ENCODE results near the gene KHNYN. TPM values are rescaled to one million over a fixed set of nuclear protein-coding genes. Genes with fewer than 3 reads are reported as not detected.

Gene KHNYN
- total and polyA plus RNA-seq, 2 donors: 37.5 to 51.4 TPM

GRCh38 chr14:24395609-24396582 is 33.9 kb upstream of the KHNYN start:
- 56% methylated on average over 8 of the region's 8 CpGs for WGBS
- no peaks in the 10 kb centered on the region for H3K4me1 ChIP-seq (ENCODE audit: insufficient read depth)
- no peak overlapping the region for H3K4me3 ChIP-seq (ENCODE audit: low read depth, low read length)
- no peak overlapping the region for H3K27ac ChIP-seq (ENCODE audit: low read depth)
- DNase-seq (ENCODE audit: extremely low spot score): peak; percentile 60
- no peaks in the 10 kb centered on the region for H3K36me3 ChIP-seq (ENCODE audit: insufficient read depth)

GRCh38 chr14:24397639-24398292 is 32.0 kb upstream of the KHNYN start:
- no peak for DNase-seq (ENCODE audit: extremely low spot score)
- 38% methylated on average over 6 of the region's 6 CpGs for WGBS
- Histone ChIP-seq H3K4me1 (ENCODE audit: insufficient read depth) (no peaks in the 10 kb centered on the region), H3K27ac (ENCODE audit: low read depth) (peak overlapping the region; percentile 61), H3K4me3 (ENCODE audit: low read depth, low read length) (no peak overlapping the region), H3K36me3 (ENCODE audit: insufficient read depth) (no peaks in the 10 kb centered on the region)

- H3K4me3 ChIP-seq (ENCODE audit: low read depth, low read length): peak overlapping the region; percentile 80
- peak overlapping the region; percentile 61 for H3K27ac ChIP-seq (ENCODE audit: low read depth)
- no peaks in the 10 kb centered on the region for H3K4me1 ChIP-seq (ENCODE audit: insufficient read depth)
- WGBS: 7% methylated on average over 7 of the region's 7 CpGs
- peak; percentile 43 for DNase-seq (ENCODE audit: extremely low spot score)
- no peaks in the 10 kb centered on the region for H3K36me3 ChIP-seq (ENCODE audit: insufficient read depth)
These were observed 31.5 kb upstream of the KHNYN start for GRCh38 chr14:24398293-24398652.

GRCh38 chr14:24398653-24399446 is 30.9 kb upstream of the KHNYN start, which contains the start of gene NYNRIN:
NYNRIN (plus strand) TSS chr14:24399003; CDS start chr14:24399247, 244 bp downstream.
- DNase-seq (ENCODE audit: extremely low spot score): peak; percentile 67
- no peaks in the 10 kb centered on the region for H3K4me1 ChIP-seq (ENCODE audit: insufficient read depth)

GRCh38 chr14:24399447-24399822 is 30.3 kb upstream of the KHNYN start:
- 8% methylated on average over 8 of the region's 8 CpGs for whole genome bisulfite sequencing
- Histone ChIP-seq H3K4me3 (ENCODE audit: low read depth, low read length) (peak overlapping the region; percentile 80), H3K4me1 (ENCODE audit: insufficient read depth) (no peaks in the 10 kb centered on the region), H3K36me3 (ENCODE audit: insufficient read depth) (no peaks in the 10 kb centered on the region), H3K27ac (ENCODE audit: low read depth) (peak overlapping the region; percentile 74)
- DNase-seq (ENCODE audit: extremely low spot score): no peak

More at GRCh38 chr14:24398653-24399446, 30.9 kb upstream of the KHNYN start, which contains the start of gene NYNRIN:
- peak within 1 kb of the TSS; percentile 80 for H3K4me3 ChIP-seq (ENCODE audit: low read depth, low read length)
- no peaks in the 10 kb centered on the region for H3K36me3 ChIP-seq (ENCODE audit: insufficient read depth)
- under 1% methylated on average over 56 of the region's 57 CpGs for WGBS
- H3K27ac ChIP-seq (ENCODE audit: low read depth): peak within 1 kb of the TSS; percentile 74

- no peak for DNase-seq (ENCODE audit: extremely low spot score)
- Histone ChIP-seq H3K4me1 (ENCODE audit: insufficient read depth) (no peaks in the 10 kb centered on the region), H3K36me3 (ENCODE audit: insufficient read depth) (no peaks in the 10 kb centered on the region), H3K27ac (ENCODE audit: low read depth) (no peak overlapping the region), H3K4me3 (ENCODE audit: low read depth, low read length) (peak overlapping the region; percentile 80)
- 53% methylated on average over 4 of the region's 4 CpGs for WGBS
These were observed 29.6 kb upstream of the KHNYN start for GRCh38 chr14:24399999-24400718.

- H3K4me3 ChIP-seq (ENCODE audit: low read depth, low read length): no peak overlapping the region
- H3K27ac ChIP-seq (ENCODE audit: low read depth): no peak overlapping the region
- no peaks in the 10 kb centered on the region for H3K36me3 ChIP-seq (ENCODE audit: insufficient read depth)
- DNase-seq (ENCODE audit: extremely low spot score): no peak
- H3K4me1 ChIP-seq (ENCODE audit: insufficient read depth): no peaks in the 10 kb centered on the region
- WGBS: 54% methylated on average over 9 of the region's 9 CpGs
These were observed 27.7 kb upstream of the KHNYN start for GRCh38 chr14:24401810-24402702.

GRCh38 chr14:24403294-24403998 is 26.3 kb upstream of the KHNYN start:
- WGBS: 30% methylated on average over 7 of the region's 7 CpGs
- H3K36me3 ChIP-seq (ENCODE audit: insufficient read depth): no peaks in the 10 kb centered on the region
- no peak overlapping the region for H3K4me3 ChIP-seq (ENCODE audit: low read depth, low read length)
- DNase-seq (ENCODE audit: extremely low spot score): peak; percentile 46
- no peak overlapping the region for H3K27ac ChIP-seq (ENCODE audit: low read depth)
- H3K4me1 ChIP-seq (ENCODE audit: insufficient read depth): no peaks in the 10 kb centered on the region

- DNase-seq (ENCODE audit: extremely low spot score): no peak
- H3K4me3 ChIP-seq (ENCODE audit: low read depth, low read length): no peak overlapping the region
- no peak overlapping the region for H3K27ac ChIP-seq (ENCODE audit: low read depth)
- no peaks in the 10 kb centered on the region for H3K4me1 ChIP-seq (ENCODE audit: insufficient read depth)
- 67% methylated on average over 4 of the region's 4 CpGs for WGBS
- no peaks in the 10 kb centered on the region for H3K36me3 ChIP-seq (ENCODE audit: insufficient read depth)
These were observed 24.9 kb upstream of the KHNYN start for GRCh38 chr14:24404814-24405213.

- 89% methylated on average over 6 of the region's 6 CpGs for WGBS
- Histone ChIP-seq H3K36me3 (ENCODE audit: insufficient read depth) (no peaks in the 10 kb centered on the region), H3K27ac (ENCODE audit: low read depth) (no peak overlapping the region), H3K4me3 (ENCODE audit: low read depth, low read length) (no peak overlapping the region), H3K4me1 (ENCODE audit: insufficient read depth) (no peaks in the 10 kb centered on the region)
- no peak for DNase-seq (ENCODE audit: extremely low spot score)
These were observed 23.3 kb upstream of the KHNYN start for GRCh38 chr14:24406416-24406815.

- WGBS: 95% methylated on average over 18 of the region's 18 CpGs
- Histone ChIP-seq H3K4me1 (ENCODE audit: insufficient read depth) (no peaks in the 10 kb centered on the region), H3K27ac (ENCODE audit: low read depth) (no peak overlapping the region), H3K36me3 (ENCODE audit: insufficient read depth) (no peaks in the 10 kb centered on the region), H3K4me3 (ENCODE audit: low read depth, low read length) (no peak overlapping the region)
- no peak for DNase-seq (ENCODE audit: extremely low spot score)
These were observed 22.0 kb upstream of the KHNYN start for GRCh38 chr14:24407608-24408325.

Data from urinary bladder (tissue), 4 donors.